ENCODE results near the gene KCNIP3.
"Not testable (repeated sequence)": the region's sequence is repeated elsewhere in the genome, so short reads cannot be mapped to it uniquely, and the experiment has no call there.

The KCNIP3 gene

DNA sequence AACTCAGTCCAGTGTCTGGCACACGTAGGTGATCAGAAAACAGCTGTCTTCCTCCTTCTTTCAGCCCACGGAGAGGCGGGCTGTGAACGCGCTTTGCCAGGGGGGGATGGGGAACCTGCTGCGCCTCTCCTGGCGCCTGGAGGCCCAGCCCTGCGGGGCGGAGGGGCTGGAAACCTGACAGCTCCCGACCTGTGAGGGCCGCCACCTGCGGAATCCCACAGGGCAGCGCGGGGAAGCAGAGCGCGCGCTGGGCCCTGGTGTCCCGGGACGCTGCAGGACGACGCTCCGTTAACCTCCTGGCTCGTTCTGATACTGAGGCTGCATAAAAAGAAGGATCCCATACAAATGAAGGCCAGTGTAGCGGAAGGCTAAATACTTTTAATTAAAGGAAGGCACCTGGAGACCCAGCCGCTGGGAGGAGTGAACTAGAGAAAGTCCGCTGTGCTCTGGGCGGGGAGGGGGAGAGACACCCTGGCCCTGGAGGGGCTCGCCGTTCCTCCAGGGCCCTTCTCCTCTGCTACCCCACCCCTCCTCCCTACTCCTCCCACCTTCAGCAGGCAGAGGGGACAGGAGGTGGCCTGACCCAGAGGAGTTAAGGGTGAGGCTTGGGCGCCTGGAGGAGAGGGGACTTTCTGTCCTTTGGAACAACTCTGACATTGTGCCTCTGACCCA, 130.2 kb downstream of the KCNIP3 start:
- DNase-seq: not testable (repeated sequence)

- DNase-seq: not testable (repeated sequence)
Observed at GRCh38 chr2:95429748-95430467, 132.8 kb downstream of the KCNIP3 start.

DNA sequence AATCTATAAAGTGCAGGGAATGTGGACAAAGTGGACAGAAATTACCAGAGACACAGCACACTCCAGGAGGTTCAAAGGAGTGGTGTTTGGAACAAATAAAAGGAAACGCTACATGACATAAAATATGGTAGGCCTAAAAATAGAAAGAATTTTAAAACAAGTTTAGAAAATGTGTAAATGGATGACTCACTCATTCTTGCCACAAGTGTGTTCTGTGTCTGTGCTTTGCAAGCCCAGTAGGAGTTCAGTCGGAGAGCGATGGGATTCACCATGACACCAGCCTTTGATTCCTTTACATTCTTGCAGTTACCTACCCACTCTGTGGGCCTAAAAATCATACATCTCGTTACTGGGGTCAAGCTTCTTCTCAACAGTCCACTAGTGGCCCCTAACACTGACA, 136.2 kb downstream of the KCNIP3 start:
- DNase-seq: not testable (repeated sequence)

- not testable (repeated sequence) for DNase-seq
Observed at GRCh38 chr2:95433973-95434372, 136.8 kb downstream of the KCNIP3 start.

DNA sequence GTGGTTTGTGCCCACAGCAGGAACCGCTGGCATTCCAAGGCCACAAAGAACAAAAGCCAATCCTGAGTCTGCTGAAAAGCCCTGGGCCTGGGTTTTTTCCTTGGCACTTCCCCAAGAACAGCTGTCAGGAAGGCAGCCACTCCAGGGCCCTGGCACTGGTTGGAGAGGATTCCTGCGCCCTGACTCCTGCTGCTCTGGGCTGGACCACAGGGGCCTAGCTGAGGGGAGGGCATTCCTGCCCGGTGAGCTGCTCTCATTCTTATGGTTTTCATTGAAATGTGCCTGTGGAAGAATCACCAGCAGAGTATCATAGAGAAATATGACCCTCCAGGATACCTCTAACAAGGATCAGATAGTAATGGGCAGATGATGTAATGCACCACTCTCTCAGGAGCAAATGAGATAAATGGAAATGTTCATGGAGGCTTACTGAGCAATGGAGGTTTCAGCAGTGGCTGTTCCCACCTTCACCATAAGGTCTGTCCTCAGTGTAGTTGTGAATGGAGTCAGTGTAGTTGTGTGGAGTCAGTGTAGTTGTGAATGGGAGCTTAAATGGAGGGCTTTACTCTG, 137.4 kb downstream of the KCNIP3 start:
- not testable (repeated sequence) for DNase-seq

GRCh38 chr2:95435162-95435871, 138.2 kb downstream of the KCNIP3 start:
- DNase-seq: not testable (repeated sequence)

Measured in cortex of kidney (tissue), 1 donor.